ENCODE data around the gene HAT1.

- TF ChIP-seq, protein P1, sequence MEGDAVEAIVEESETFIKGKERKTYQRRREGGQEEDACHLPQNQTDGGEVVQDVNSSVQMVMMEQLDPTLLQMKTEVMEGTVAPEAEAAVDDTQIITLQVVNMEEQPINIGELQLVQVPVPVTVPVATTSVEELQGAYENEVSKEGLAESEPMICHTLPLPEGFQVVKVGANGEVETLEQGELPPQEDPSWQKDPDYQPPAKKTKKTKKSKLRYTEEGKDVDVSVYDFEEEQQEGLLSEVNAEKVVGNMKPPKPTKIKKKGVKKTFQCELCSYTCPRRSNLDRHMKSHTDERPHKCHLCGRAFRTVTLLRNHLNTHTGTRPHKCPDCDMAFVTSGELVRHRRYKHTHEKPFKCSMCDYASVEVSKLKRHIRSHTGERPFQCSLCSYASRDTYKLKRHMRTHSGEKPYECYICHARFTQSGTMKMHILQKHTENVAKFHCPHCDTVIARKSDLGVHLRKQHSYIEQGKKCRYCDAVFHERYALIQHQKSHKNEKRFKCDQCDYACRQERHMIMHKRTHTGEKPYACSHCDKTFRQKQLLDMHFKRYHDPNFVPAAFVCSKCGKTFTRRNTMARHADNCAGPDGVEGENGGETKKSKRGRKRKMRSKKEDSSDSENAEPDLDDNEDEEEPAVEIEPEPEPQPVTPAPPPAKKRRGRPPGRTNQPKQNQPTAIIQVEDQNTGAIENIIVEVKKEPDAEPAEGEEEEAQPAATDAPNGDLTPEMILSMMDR (IDR thresholded peaks at IDR 0.05) = no peak
- no peak for TF ChIP-seq POLR2A (IDR thresholded peaks at IDR 0.05)
These were observed 42.4 kb upstream of the HAT1 start for GRCh38 chr2:171879865-171880264.

Measured in thyroid gland (tissue), 4 donors.